Lower leg skin (tissue), 4 donors: ENCODE results near the gene MSANTD2. TPM values are rescaled to one million over a fixed set of nuclear protein-coding genes. Genes with fewer than 3 reads are reported as not detected.

ENCODE experiments used
- DNase-seq, 2 donors: peaks; one replicate each; pipeline ENCODE4 v3.0.0-alpha.2; 2019; ENCODE audit warnings: low spot score in 2 of 2
- H3K4me3 ChIP-seq: fragments of 200-600 bp; sonication (generic); 2 replicates; pipeline ENCODE4 v1.5.1; 2017; ENCODE audit warnings: mild to moderate bottlenecking, low read depth; ENCODE audit not compliant: poor library complexity, severe bottlenecking
- POLR2A ChIP-seq, 2 donors: fragments of 450-650 bp; IDR thresholded peaks; one replicate each; pipeline ENCODE4 v1.6.1; 2016 to 2017; ENCODE audit warnings: antibody characterized with exemption in 2 of 2, mild to moderate bottlenecking in 1 of 2, moderate library complexity in 1 of 2
- WGBS, 2 donors: methylation state at CpG; one replicate each; pipeline ENCODE4 v1.1.5; 2018; 5-methylcytosine and 5-hydroxymethylcytosine counted together
- intact Hi-C: fragments of 100-400 bp; cut with DNase I; formaldehyde crosslinking; loops from one replicate; pipeline ENCODE4 v1.15.0; 2023; ENCODE audit warnings: low total_unique reads
- total RNA-seq, 4 donors: library from RNA; depleted of rRNA; stranded (reverse); fragments of >200 nt; gene quantifications; one replicate each; pipeline ENCODE4 v1.1.0, GENCODE V29; 2016
- TF ChIP-seq, protein P1 (sequence below), 3 donors: fragments of 450-650 bp; IDR thresholded peaks; one replicate each; pipeline ENCODE4 v1.5.1; 2016; ENCODE audit warnings: antibody characterized with exemption in 3 of 3, mild to moderate bottlenecking in 3 of 3, moderate library complexity in 2 of 3

Gene MSANTD2
- total RNA-seq, 4 donors from 2014 or later, result 11.5 to 21.2 (median 15.2) TPM

DNA sequence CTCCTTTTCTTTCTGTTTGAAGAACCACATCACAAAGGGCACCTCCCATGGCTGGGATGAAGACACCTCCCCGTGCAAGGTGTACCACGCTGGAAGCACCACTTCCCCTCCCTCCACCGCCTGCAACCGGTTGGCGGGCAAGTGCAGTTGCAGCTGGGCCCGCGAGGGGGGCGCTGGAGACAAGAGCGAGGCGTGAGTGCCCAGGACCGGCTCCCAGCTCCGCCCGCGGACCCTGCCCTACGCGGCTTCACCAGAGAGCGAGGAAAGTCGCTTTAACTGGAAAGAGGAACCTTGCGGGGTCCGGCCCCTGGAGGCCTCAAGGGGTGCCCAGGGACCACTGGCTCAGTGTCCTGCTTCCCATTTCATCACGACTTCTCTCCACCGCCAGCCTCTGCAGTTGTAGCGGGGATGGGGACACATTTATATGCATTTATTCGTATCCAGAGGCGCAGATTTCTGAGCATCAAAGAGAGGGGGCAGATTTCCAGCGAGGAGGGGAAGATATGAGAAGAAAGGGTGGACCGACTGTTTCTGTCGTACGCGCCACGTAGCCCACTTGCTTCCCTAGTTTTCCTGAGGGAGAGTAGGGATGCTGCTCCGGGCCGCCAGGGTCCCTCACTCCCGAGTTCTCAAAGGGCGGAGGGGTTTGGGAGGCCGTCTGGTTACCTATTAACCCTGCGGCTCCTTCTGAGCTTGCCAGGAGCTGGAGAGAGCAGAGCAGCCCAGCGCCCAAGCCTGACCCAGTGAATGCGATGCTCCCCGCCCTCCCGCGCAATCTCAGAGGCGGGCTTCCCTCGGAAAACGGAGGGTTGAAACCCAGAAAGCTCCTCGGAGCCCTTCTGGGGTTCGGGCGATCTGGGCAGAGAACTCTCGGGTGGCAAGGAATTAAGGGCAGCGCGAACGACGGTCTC, 41.6 kb downstream of the MSANTD2 start:
- TF ChIP-seq POLR2A (IDR thresholded peaks at IDR 0.05), result no peak
- TF ChIP-seq, protein P1, sequence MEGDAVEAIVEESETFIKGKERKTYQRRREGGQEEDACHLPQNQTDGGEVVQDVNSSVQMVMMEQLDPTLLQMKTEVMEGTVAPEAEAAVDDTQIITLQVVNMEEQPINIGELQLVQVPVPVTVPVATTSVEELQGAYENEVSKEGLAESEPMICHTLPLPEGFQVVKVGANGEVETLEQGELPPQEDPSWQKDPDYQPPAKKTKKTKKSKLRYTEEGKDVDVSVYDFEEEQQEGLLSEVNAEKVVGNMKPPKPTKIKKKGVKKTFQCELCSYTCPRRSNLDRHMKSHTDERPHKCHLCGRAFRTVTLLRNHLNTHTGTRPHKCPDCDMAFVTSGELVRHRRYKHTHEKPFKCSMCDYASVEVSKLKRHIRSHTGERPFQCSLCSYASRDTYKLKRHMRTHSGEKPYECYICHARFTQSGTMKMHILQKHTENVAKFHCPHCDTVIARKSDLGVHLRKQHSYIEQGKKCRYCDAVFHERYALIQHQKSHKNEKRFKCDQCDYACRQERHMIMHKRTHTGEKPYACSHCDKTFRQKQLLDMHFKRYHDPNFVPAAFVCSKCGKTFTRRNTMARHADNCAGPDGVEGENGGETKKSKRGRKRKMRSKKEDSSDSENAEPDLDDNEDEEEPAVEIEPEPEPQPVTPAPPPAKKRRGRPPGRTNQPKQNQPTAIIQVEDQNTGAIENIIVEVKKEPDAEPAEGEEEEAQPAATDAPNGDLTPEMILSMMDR (IDR thresholded peaks at IDR 0.05), result peak in 1 of 3 donors; percentile 24
- DNase-seq, result peak in 1 of 2 donors; percentile 95
- H3K4me3 ChIP-seq, result no peak overlapping the region
- WGBS, 2 donors, result 4% methylated on average over 52 to 53 of the region's 53 CpGs
- intact Hi-C loops, result no loop called here

DNA sequence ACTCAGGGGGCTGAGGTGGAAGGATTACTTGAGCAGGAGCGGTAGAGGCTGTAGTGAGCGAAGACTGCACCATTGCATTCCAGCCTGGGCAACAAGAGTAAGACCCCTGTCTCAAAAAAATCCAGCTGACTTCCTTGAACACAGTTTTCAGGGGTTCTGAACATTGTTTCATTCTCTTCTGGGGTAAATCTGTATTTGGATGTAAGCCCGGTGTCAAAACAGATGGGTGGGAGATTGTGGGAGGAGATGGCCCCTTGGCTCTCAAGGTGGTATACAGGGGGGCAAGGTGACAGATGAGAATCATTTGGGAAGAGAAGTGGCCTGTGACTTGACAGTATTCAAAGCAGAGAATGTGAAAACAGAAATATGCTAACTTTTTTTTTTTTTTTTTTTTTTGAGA, 42.9 kb downstream of the MSANTD2 start:
- no peak overlapping the region for H3K4me3 ChIP-seq
- DNase-seq, result no peak
- TF ChIP-seq, protein P1 (IDR thresholded peaks at IDR 0.05), result no peak
- TF ChIP-seq POLR2A (IDR thresholded peaks at IDR 0.05), result no peak
- 47 to 55% methylated on average over 3 of the region's 3 CpGs for WGBS, 2 donors
- intact Hi-C loops, result no loop called here

DNA sequence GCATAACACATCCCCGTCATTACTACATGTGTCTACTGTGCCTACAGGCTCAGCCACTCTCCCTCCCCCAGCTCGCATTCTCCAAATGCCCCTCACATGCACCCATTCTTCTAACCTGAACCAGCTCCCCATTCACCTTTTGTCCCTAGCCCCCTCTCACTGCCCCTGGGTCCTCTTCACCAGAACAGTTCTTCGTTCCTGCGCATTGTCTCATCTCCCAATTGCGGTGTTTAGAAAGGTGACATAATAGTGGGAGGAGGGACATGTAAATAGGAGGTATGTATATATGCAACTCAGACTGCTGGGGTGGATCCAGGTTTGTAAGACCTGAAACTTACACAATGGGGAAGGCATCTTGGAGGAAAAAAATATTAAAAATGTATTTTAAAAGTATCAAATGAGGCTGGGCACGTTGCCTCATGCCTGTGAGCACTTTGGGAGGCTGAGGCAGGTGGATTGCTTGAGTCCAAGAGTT, 43.4 kb downstream of the MSANTD2 start:
- no peak for TF ChIP-seq POLR2A (IDR thresholded peaks at IDR 0.05)
- TF ChIP-seq, protein P1 (IDR thresholded peaks at IDR 0.05), result no peak
- WGBS, 2 donors, result 26 to 42% methylated on average over 6 of the region's 6 CpGs
- intact Hi-C loops, result no loop called here
- H3K4me3 ChIP-seq, result no peak overlapping the region
- DNase-seq, result no peak

DNA sequence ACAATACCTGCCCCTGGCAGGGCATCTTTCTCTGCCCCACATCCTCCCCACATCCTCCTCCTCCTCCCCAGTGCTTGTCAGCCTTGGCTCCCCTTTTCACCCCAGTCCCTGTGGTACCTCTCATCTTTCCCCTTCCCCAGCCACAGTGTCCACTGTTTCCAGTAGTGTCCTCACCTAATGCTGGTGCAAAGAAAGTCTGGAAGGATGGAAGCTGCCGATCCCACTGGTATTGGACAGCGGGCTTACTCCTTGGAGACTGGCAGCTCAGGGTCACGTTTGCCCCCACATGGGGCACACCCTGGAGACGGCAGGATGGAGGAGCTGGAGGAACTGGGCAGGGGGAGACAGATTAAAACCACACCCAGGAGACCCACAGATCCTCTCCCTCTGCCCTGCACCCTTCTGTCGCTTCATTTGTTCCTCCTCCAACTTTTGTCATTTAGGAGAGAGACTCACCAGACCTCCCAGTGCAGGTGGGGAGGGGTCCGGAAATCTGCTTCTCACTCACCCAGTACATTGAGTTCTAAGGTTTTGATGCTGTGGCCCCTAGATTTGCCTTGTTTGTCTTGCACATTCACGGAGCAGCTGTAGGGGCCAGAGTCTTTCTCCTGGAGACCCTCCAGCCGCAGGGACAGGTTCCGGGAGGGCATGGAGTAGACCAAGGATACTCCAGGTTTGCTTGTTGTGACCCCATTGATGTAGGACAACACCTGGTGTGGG, 44.0 kb downstream of the MSANTD2 start:
- TF ChIP-seq, protein P1 (IDR thresholded peaks at IDR 0.05), result no peak
- TF ChIP-seq POLR2A (IDR thresholded peaks at IDR 0.05), result no peak
- intact Hi-C loops, result no loop called here
- peak in 1 of 2 donors; percentile 77 for DNase-seq
- H3K4me3 ChIP-seq, result no peak overlapping the region
- WGBS, 2 donors, result 40 to 41% methylated on average over 9 of the region's 9 CpGs

DNA sequence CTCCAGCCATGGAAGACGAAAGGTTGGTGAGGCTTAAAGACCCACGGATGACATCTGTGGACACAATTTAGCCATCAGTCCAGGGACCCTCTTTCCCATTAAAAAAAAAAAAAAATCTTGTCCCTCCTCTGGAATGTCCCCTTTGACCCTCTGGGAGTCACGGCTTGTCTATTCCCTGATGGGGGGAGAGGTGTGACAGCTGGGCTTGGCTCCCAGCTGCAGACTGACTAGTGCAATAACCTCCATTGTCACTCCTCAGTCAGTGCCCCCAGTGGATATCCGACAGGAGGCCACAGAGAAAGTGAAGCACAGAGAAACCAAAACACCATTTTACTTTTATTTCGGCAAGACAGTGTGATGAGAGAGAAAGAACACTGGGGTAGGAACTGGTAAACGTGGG, 45.5 kb downstream of the MSANTD2 start:
- no peak for DNase-seq
- 69 to 77% methylated on average over 6 of the region's 6 CpGs for WGBS, 2 donors
- intact Hi-C loops, result no loop called here
- no peak overlapping the region for H3K4me3 ChIP-seq
- no peak for TF ChIP-seq POLR2A (IDR thresholded peaks at IDR 0.05)
- TF ChIP-seq, protein P1 (IDR thresholded peaks at IDR 0.05), result no peak
